Cardiac muscle cell (in vitro differentiated cells and primary cell): ENCODE data around the gene MSL2. TPM values are rescaled to one million over a fixed set of nuclear protein-coding genes. Genes with fewer than 3 reads are reported as not detected.
"Not testable (repeated sequence)": the region's sequence is repeated elsewhere in the genome, so short reads cannot be mapped to it uniquely, and the experiment has no call there.

Experiments used
- DNase-seq, 2 donors: peaks; one replicate each; pipeline versions ENCODE4 v3.0.0 to v3.0.0-alpha.2; 2010 to 2017; ENCODE audit warnings: low read depth in 1 of 2, low spot score in 1 of 2
- H3K27ac ChIP-seq: fragments of 200-600 bp; sonication (generic); 2 replicates; pipeline ENCODE4 v1.5.1; 2016
- H3K27me3 ChIP-seq: fragments of 200-600 bp; sonication (generic); 2 replicates; pipeline ENCODE4 v1.6.0; 2016; ENCODE audit warnings: control low read depth
- H3K36me3 ChIP-seq: fragments of 200-600 bp; sonication (generic); 2 replicates; pipeline ENCODE4 v1.5.1; 2016; ENCODE audit warnings: control low read depth
- H3K4me1 ChIP-seq: fragments of 200-600 bp; sonication (generic); 2 replicates; pipeline ENCODE4 v1.8.1; 2017; ENCODE audit warnings: low read depth, mild to moderate bottlenecking, mixed run types
- H3K4me3 ChIP-seq: fragments of 200-600 bp; sonication (generic); 2 replicates; pipeline ENCODE4 v1.5.1; 2016; ENCODE audit warnings: mild to moderate bottlenecking
- H3K9me3 ChIP-seq: fragments of 200-600 bp; sonication (generic); 2 replicates; pipeline ENCODE4 v1.5.1; 2017; ENCODE audit warnings: low read depth, mild to moderate bottlenecking, control low read depth
- polyA plus RNA-seq: library from polyadenylated mRNA; unstranded; fragments of >200 nt; fragmentation: Nextera tagmentation; extraction: Ambion mirVana; gene quantifications from 2 replicates; pipeline ENCODE4 v1.2.1, GENCODE V29; 2016
- total RNA-seq: library from RNA; depleted of rRNA; stranded (reverse); fragments of >200 nt; gene quantifications from 2 replicates; pipeline ENCODE4 v1.2.3, GENCODE V29; 2016
- TF ChIP-seq, protein P1 (sequence below): IDR thresholded peaks from 2 replicates; pipeline ENCODE4 v1.5.1; 2012; ENCODE audit warnings: low read depth, mild to moderate bottlenecking, low read length

The MSL2 gene
- total and polyA plus RNA-seq, 2 experiments from 2014 or later, result 5.3 to 16.4 TPM

GRCh38 chr3:136135039-136135802, 60.9 kb downstream of the MSL2 start:
- Histone ChIP-seq H3K4me3 (no peak overlapping the region), H3K36me3 (peaks cover 5% of the 10 kb centered on the region)

GRCh38 chr3:136134091-136134490, 62.0 kb downstream of the MSL2 start:
- DNase-seq, result no peak
- Histone ChIP-seq H3K4me3 (no peak overlapping the region), H3K27me3 (no peaks in the 10 kb centered on the region), H3K9me3 (no peaks in the 10 kb centered on the region), H3K4me1 (peaks cover 14% of the 10 kb centered on the region), H3K27ac (peak overlapping the region; percentile 0), H3K36me3 (peaks cover 5% of the 10 kb centered on the region)
- TF ChIP-seq, protein P1, sequence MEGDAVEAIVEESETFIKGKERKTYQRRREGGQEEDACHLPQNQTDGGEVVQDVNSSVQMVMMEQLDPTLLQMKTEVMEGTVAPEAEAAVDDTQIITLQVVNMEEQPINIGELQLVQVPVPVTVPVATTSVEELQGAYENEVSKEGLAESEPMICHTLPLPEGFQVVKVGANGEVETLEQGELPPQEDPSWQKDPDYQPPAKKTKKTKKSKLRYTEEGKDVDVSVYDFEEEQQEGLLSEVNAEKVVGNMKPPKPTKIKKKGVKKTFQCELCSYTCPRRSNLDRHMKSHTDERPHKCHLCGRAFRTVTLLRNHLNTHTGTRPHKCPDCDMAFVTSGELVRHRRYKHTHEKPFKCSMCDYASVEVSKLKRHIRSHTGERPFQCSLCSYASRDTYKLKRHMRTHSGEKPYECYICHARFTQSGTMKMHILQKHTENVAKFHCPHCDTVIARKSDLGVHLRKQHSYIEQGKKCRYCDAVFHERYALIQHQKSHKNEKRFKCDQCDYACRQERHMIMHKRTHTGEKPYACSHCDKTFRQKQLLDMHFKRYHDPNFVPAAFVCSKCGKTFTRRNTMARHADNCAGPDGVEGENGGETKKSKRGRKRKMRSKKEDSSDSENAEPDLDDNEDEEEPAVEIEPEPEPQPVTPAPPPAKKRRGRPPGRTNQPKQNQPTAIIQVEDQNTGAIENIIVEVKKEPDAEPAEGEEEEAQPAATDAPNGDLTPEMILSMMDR, result no peak

More at GRCh38 chr3:136135039-136135802, 60.9 kb downstream of the MSL2 start:
- H3K27ac ChIP-seq, result peak overlapping the region; percentile 0
- peak; percentile 29 to 78 for DNase-seq
- peaks cover 14% of the 10 kb centered on the region for H3K4me1 ChIP-seq
- H3K27me3 ChIP-seq, result no peaks in the 10 kb centered on the region
- TF ChIP-seq, protein P1, result no peak
- no peaks in the 10 kb centered on the region for H3K9me3 ChIP-seq

GRCh38 chr3:136131647-136132046, 64.5 kb downstream of the MSL2 start:
- H3K4me1 ChIP-seq, result peaks cover 14% of the 10 kb centered on the region
- not testable (repeated sequence) for DNase-seq, H3K4me3 ChIP-seq, H3K27me3 ChIP-seq, H3K27ac ChIP-seq, H3K9me3 ChIP-seq, H3K36me3 ChIP-seq

DNA sequence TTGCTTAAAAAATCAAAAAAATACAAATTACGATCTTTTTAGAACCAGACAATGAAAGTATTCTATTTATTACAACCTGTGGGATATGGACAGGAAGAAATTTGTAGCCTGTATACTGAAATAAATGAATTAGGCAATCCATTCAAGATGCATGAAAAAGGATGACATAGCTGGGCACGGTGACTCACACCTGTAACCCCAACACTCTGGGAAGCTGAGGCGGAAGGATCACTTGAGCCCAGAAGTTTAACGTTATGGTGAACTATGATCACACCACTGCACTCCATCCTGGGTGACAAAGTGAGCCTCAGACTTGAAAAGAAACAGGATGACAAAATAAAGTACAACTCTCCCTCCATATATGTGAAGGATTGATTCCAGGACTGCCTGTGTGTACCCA, 74.1 kb downstream of the MSL2 start:
- Histone ChIP-seq H3K36me3 (peaks cover 12% of the 10 kb centered on the region), H3K4me1 (no peaks in the 10 kb centered on the region), H3K4me3 (no peak overlapping the region), H3K27me3 (no peaks in the 10 kb centered on the region), H3K9me3 (no peaks in the 10 kb centered on the region), H3K27ac (no peak overlapping the region)
- DNase-seq, result no peak
- TF ChIP-seq, protein P1, result no peak

- Histone ChIP-seq H3K9me3 (no peaks in the 10 kb centered on the region), H3K27me3 (no peaks in the 10 kb centered on the region), H3K36me3 (peaks cover 12% of the 10 kb centered on the region), H3K4me1 (no peaks in the 10 kb centered on the region), H3K27ac (no peak overlapping the region), H3K4me3 (no peak overlapping the region)
- TF ChIP-seq, protein P1, result no peak
- DNase-seq, result peak in 1 of 2 donors; percentile 68
These were observed 75.5 kb downstream of the MSL2 start for GRCh38 chr3:136120373-136121348.

DNA sequence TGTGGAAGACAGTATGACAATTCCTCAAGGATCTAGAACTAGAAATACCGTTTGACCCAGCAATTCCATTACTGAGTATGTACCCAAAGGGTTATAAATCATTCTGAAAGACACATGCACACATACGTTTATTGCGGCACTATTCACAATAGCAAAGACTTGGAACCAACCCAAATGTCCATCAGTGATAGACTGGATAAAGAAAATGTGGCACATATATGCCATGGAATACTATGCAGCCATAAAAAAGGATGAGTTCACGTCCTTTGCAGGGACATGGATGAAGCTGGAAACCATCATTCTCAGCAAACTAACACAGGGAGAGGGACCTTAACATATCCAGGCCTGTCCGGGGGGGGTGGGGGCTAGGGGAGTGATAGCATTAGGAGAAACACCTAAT, 76.4 kb downstream of the MSL2 start:
- H3K36me3 ChIP-seq, result peaks cover 12% of the 10 kb centered on the region
- not testable (repeated sequence) for H3K4me3 ChIP-seq, H3K4me1 ChIP-seq, H3K27ac ChIP-seq, H3K27me3 ChIP-seq, H3K9me3 ChIP-seq, DNase-seq

DNA sequence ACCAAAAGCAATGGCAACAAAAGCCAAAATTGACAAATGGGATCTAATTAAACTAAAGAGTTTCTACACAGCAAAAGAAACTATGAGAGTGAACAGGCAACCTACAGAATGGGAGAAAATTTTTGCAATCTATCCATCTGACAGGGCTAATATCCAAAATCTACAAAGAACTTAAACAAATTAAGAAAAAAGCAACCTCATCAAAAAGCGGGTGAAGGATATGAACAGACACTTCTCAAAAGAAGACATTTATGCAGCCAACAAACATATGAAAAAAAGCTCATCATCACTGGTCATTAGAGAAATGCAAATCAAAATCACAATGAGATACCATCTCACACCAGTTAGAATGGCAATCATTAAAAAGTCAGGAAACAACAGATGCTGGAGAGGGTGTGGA, 76.8 kb downstream of the MSL2 start:
- H3K27ac ChIP-seq, H3K27me3 ChIP-seq, H3K4me3 ChIP-seq, H3K9me3 ChIP-seq, H3K4me1 ChIP-seq, DNase-seq: not testable (repeated sequence)
- H3K36me3 ChIP-seq, result peaks cover 12% of the 10 kb centered on the region
